ENCODE data around the gene GUCD1.
"Not testable (repeated sequence)": the region's sequence is repeated elsewhere in the genome, so short reads cannot be mapped to it uniquely, and the experiment has no call there.

The GUCD1 gene

GRCh38 chr22:24563246-24563645, 8.3 kb upstream of the GUCD1 start:
- DNase-seq: no peak

GRCh38 chr22:24559471-24559870, 4.5 kb upstream of the GUCD1 start:
- DNase-seq: no peak

- DNase-seq: peak; percentile 99
Measured at GRCh38 chr22:24555165-24556039, 464 bp upstream of the GUCD1 start, which contains the start of gene SNRPD3. SNRPD3 (plus strand) TSS chr22:24555999; CDS start chr22:24557675, 1,676 bp downstream.

- DNase-seq: no peak
Measured at GRCh38 chr22:24553597-24554312, 1.2 kb downstream of the GUCD1 start.

- not testable (repeated sequence) for DNase-seq
Measured at GRCh38 chr22:24552503-24553286, 2.2 kb downstream of the GUCD1 start.

- DNase-seq: no peak
Measured at GRCh38 chr22:24550902-24551435, 4.0 kb downstream of the GUCD1 start.

- DNase-seq: no peak
Measured at GRCh38 chr22:24550028-24550901, 4.7 kb downstream of the GUCD1 start.

- no peak for DNase-seq
Measured at GRCh38 chr22:24548812-24549211, 6.1 kb downstream of the GUCD1 start.

- DNase-seq: no peak
Measured at GRCh38 chr22:24543679-24544243, 11.2 kb downstream of the GUCD1 start.

- no peak for DNase-seq
Measured at GRCh38 chr22:24543185-24543601, 11.7 kb downstream of the GUCD1 start.

- DNase-seq: no peak
Measured at GRCh38 chr22:24542641-24543040, 12.3 kb downstream of the GUCD1 start.

GRCh38 chr22:24541681-24542515, 13.0 kb downstream of the GUCD1 start:
- DNase-seq: no peak

- no peak for DNase-seq
Measured at GRCh38 chr22:24540470-24540869, 14.5 kb downstream of the GUCD1 start.

- no peak for DNase-seq
Measured at GRCh38 chr22:24536089-24536488, 18.8 kb downstream of the GUCD1 start.

- DNase-seq: no peak
Measured at GRCh38 chr22:24535348-24535747, 19.6 kb downstream of the GUCD1 start.

- no peak for DNase-seq
Measured at GRCh38 chr22:24532075-24532474, 22.9 kb downstream of the GUCD1 start.

- not testable (repeated sequence) for DNase-seq
Measured at GRCh38 chr22:24530968-24531367, 24.0 kb downstream of the GUCD1 start.

- DNase-seq: no peak
Measured at GRCh38 chr22:24529898-24530297, 25.0 kb downstream of the GUCD1 start.

GRCh38 chr22:24526191-24526590, 28.7 kb downstream of the GUCD1 start:
- DNase-seq: no peak

GRCh38 chr22:24525416-24526037, 29.4 kb downstream of the GUCD1 start:
- DNase-seq: peak; percentile 61

Data from fibroblast of upper back skin (primary cell).